CD4-positive, alpha-beta T cell (primary cell): Measurements from ENCODE around the gene CWH43. TPM values are rescaled to one million over a fixed set of nuclear protein-coding genes. Genes with fewer than 3 reads are reported as not detected.

Experiments used
- ATAC-seq: fragments of 200-7000 bp; cut with Tn5 transposase; one replicate; pipeline ENCODE4 v1.10.0; 2022; ENCODE audit warnings: mild to moderate bottlenecking; ENCODE audit not compliant: poor library complexity
- CTCF ChIA-PET: fragments of 350-600 bp; sonication (Branson Sonifier 250); formaldehyde crosslinking; loops from one replicate; lab custom pipeline; 2021; ENCODE audit warnings: antibody characterized with exemption, inconsistent platforms; lab: Charles Lee
- POLR2A ChIA-PET: fragments of 350-600 bp; sonication (Branson Sonifier 250); formaldehyde crosslinking; loops from one replicate; lab custom pipeline; 2021; ENCODE audit warnings: antibody characterized with exemption, inconsistent platforms; lab: Charles Lee
- DNase-seq, 14 experiments: peaks; one replicate each; pipeline ENCODE4 v3.0.0-alpha.2; 2013 to 2020; ENCODE audit warnings: mixed read lengths in 2 of 14
- H3K27ac ChIP-seq, 2 donors: one replicate each; pipeline versions ENCODE4 v1.5.1 to v1.7.0; 2013; ENCODE audit warnings: low read length in 2 of 2, low read depth in 1 of 2, mild to moderate bottlenecking in 1 of 2
- H3K27me3 ChIP-seq, 2 experiments: 1 replicate in 1 of 2; 2 replicates in 1 of 2; pipeline versions ENCODE4 v1.6.1 to v1.7.0; 2013; ENCODE audit warnings: low read length in 2 of 2, control low read depth in 1 of 2, mild to moderate bottlenecking in 1 of 2, moderate library complexity in 1 of 2; ENCODE audit not compliant: insufficient read depth in 2 of 2, control insufficient read depth in 1 of 2
- H3K36me3 ChIP-seq: one replicate; pipeline ENCODE4 v1.6.1; 2013; ENCODE audit warnings: low read length, control low read depth; ENCODE audit not compliant: insufficient read depth
- H3K4me1 ChIP-seq: one replicate; pipeline ENCODE4 v1.6.1; 2013; ENCODE audit warnings: low read length, control low read depth; ENCODE audit not compliant: insufficient read depth
- H3K4me3 ChIP-seq: one replicate; pipeline ENCODE4 v1.5.1; 2013; ENCODE audit warnings: mild to moderate bottlenecking, low read length, moderate library complexity
- H3K9me3 ChIP-seq, 2 experiments: 1 replicate in 1 of 2; 2 replicates in 1 of 2; pipeline versions ENCODE4 v1.6.1 to v1.7.0; 2013; ENCODE audit warnings: low read length in 2 of 2, mild to moderate bottlenecking in 2 of 2, control low read depth in 1 of 2, moderate library complexity in 1 of 2; ENCODE audit not compliant: control insufficient read depth in 1 of 2, insufficient read depth in 1 of 2
- H3K27ac Mint-ChIP-seq: one replicate; pipeline ENCODE4 v1.8.0; 2020; ENCODE audit warnings: mixed read lengths
- H3K27me3 Mint-ChIP-seq: one replicate; pipeline ENCODE4 v1.8.0; 2021; ENCODE audit warnings: mixed read lengths
- H3K36me3 Mint-ChIP-seq: one replicate; pipeline ENCODE4 v1.8.0; 2021; ENCODE audit warnings: low read depth, mixed read lengths
- H3K4me1 Mint-ChIP-seq: one replicate; pipeline ENCODE4 v1.8.0; 2021; ENCODE audit warnings: low read depth, mixed read lengths
- H3K4me3 Mint-ChIP-seq: one replicate; pipeline ENCODE4 v1.8.0; 2020; ENCODE audit warnings: mild to moderate bottlenecking, mixed read lengths
- H3K9me3 Mint-ChIP-seq: one replicate; pipeline ENCODE4 v1.8.0; 2020; ENCODE audit warnings: mixed read lengths
- intact Hi-C, 2 experiments: fragments of 100-400 bp; cut with DNase I in 1 of 2; cut with micrococcal nuclease in 1 of 2; formaldehyde crosslinking; loops; one replicate each; pipeline versions ENCODE4 v1.15.1 to v1.9.0; 2023 to 2025; cut with DNase I, micrococcal nuclease
- total RNA-seq, 174 experiments: library from RNA in 2 of 174; stranded (reverse) in 2 of 174; gene quantifications; one replicate each; pipeline ENCODE4 v1.2.3 and lab custom pipeline; 2021 to 2026
- TF ChIP-seq, protein P1 (sequence below): fragments of 200-600 bp; IDR thresholded peaks from one replicate; pipeline ENCODE4 v1.8.0; 2022; ENCODE audit warnings: antibody characterized with exemption, mild to moderate bottlenecking

CWH43 gene
- total RNA-seq, 2 experiments from 2014 or later: not detected

DNA sequence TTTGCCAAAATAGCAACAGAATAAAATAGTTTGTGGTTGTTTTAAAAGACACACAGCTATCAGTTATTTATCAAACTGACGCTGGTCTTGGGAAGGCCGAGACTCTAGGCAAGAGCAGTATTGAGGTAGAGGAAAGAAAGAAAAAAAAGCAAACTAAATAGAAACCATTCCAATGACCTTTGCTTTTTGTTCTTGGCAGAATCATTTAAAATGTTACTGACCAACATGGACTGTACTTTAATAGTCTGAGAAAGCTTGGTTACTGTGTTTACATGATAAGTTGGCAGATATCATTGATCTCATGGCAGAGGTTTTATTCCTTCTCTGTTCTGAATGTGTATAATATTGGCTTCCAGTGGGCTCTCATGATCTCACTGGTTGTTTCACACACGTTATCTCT lies 11.9 kb downstream of the CWH43 start:
- Mint-ChIP-seq H3K4me1 (no peaks in the 10 kb centered on the region), H3K9me3 (no peaks in the 10 kb centered on the region), H3K27me3 (peaks cover 44% of the 10 kb centered on the region), H3K4me3 (no peak overlapping the region), H3K36me3 (no peaks in the 10 kb centered on the region), H3K27ac (no peak overlapping the region)
- Histone ChIP-seq H3K27me3 (peaks cover 0 to 3% of the 10 kb centered on the region in 2 experiments), H3K36me3 (no peaks in the 10 kb centered on the region), H3K4me1 (no peaks in the 10 kb centered on the region), H3K4me3 (no peak overlapping the region), H3K9me3 (no peaks in the 10 kb centered on the region), H3K27ac (no peak overlapping the region)
- ATAC-seq (no peak), DNase-seq (no peak)
- ChIA-PET POLR2A (no interaction called here), CTCF (no interaction called here)
- intact Hi-C loops: no loop called here
- TF ChIP-seq, protein P1, sequence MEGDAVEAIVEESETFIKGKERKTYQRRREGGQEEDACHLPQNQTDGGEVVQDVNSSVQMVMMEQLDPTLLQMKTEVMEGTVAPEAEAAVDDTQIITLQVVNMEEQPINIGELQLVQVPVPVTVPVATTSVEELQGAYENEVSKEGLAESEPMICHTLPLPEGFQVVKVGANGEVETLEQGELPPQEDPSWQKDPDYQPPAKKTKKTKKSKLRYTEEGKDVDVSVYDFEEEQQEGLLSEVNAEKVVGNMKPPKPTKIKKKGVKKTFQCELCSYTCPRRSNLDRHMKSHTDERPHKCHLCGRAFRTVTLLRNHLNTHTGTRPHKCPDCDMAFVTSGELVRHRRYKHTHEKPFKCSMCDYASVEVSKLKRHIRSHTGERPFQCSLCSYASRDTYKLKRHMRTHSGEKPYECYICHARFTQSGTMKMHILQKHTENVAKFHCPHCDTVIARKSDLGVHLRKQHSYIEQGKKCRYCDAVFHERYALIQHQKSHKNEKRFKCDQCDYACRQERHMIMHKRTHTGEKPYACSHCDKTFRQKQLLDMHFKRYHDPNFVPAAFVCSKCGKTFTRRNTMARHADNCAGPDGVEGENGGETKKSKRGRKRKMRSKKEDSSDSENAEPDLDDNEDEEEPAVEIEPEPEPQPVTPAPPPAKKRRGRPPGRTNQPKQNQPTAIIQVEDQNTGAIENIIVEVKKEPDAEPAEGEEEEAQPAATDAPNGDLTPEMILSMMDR: no peak

- no peak overlapping the region for H3K27ac Mint-ChIP-seq
- TF ChIP-seq, protein P1: no peak
Observed at GRCh38 chr4:48998440-48998839, 12.4 kb downstream of the CWH43 start.

DNA sequence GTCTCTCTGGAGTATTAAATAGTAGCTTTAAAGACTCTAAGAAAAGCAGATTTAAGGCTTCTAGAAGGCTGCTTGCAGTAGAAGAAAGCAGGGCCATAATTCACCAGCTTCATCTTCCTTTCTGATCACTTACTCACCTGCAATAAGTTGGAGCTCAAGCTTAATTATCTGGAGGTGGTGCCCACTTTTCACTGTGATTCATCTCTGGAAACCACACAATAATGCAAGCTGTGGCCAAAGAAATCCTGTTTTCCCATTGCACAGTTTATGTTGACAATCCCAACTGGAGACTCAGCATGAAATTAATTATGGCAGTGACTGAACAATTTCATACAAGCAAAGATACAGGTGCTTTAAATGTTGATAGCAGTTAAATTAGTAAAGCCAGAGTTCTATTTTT lies 14.7 kb downstream of the CWH43 start:
- ChIA-PET CTCF (no interaction called here), POLR2A (no interaction called here)
- H3K36me3 ChIP-seq: no peaks in the 10 kb centered on the region
- H3K27ac ChIP-seq: no peak overlapping the region
- Mint-ChIP-seq H3K27ac (no peak overlapping the region), H3K4me1 (no peaks in the 10 kb centered on the region), H3K4me3 (no peak overlapping the region), H3K27me3 (peaks cover 37% of the 10 kb centered on the region), H3K36me3 (no peaks in the 10 kb centered on the region), H3K9me3 (no peaks in the 10 kb centered on the region)
- H3K4me1 ChIP-seq: no peaks in the 10 kb centered on the region
- ATAC-seq: no peak
- intact Hi-C loops: no loop called here
- TF ChIP-seq, protein P1: no peak
- no peak for DNase-seq
- no peak overlapping the region for H3K4me3 ChIP-seq
- H3K27me3 ChIP-seq: peaks cover 0 to 4% of the 10 kb centered on the region in 2 experiments
- no peaks in the 10 kb centered on the region for H3K9me3 ChIP-seq

More at GRCh38 chr4:48998440-48998839, 12.4 kb downstream of the CWH43 start:
- intact Hi-C loops: no loop called here
- ATAC-seq: no peak
- H3K36me3 ChIP-seq: no peaks in the 10 kb centered on the region
- no peak overlapping the region for H3K4me3 ChIP-seq
- Mint-ChIP-seq H3K36me3 (no peaks in the 10 kb centered on the region), H3K27me3 (peaks cover 42% of the 10 kb centered on the region), H3K4me3 (no peak overlapping the region), H3K9me3 (no peaks in the 10 kb centered on the region), H3K4me1 (no peaks in the 10 kb centered on the region)
- DNase-seq: no peak
- CTCF ChIA-PET: no interaction called here
- H3K27ac ChIP-seq: no peak overlapping the region
- no peaks in the 10 kb centered on the region for H3K4me1 ChIP-seq
- H3K9me3 ChIP-seq: no peaks in the 10 kb centered on the region
- H3K27me3 ChIP-seq: peaks cover 0 to 4% of the 10 kb centered on the region in 2 experiments
- POLR2A ChIA-PET: no interaction called here
